Keratinocyte (primary cell): ENCODE results near the gene CARMIL3. TPM values are rescaled to one million over a fixed set of nuclear protein-coding genes. Genes with fewer than 3 reads are reported as not detected.

Experiments
- DNase-seq: peaks from one replicate; pipeline ENCODE4 v3.0.0-alpha.2; 2011; ENCODE audit warnings: low read depth, missing footprints, low spot score
- FAIRE-seq: peaks from 2 replicates; lab custom pipeline; 2011; peaks lifted over from hg19 to GRCh38; lab: Jason Lieb, UNC
- H2AFZ ChIP-seq: 2 replicates; pipeline ENCODE4 v1.6.0; 2012; ENCODE audit warnings: low read length, control low read depth, inconsistent platforms; ENCODE audit not compliant: control insufficient read depth
- H3K27ac ChIP-seq: 2 replicates; pipeline ENCODE4 v1.5.1; 2011; ENCODE audit warnings: low read length; ENCODE audit not compliant: control insufficient read depth, insufficient read depth
- H3K27me3 ChIP-seq: 3 replicates; pipeline ENCODE4 v1.6.0; 2011; ENCODE audit warnings: low read length; ENCODE audit not compliant: control insufficient read depth, insufficient read depth; ENCODE audit errors: extremely low read depth
- H3K36me3 ChIP-seq, 2 experiments: 2 replicates in 1 of 2; 3 replicates in 1 of 2; pipeline ENCODE4 v1.5.1; 2011; ENCODE audit warnings: low read length in 2 of 2, mild to moderate bottlenecking in 1 of 2; ENCODE audit not compliant: control insufficient read depth in 2 of 2, insufficient read depth in 2 of 2; ENCODE audit errors: extremely low read depth in 1 of 2
- H3K4me1 ChIP-seq: 3 replicates; pipeline ENCODE4 v1.5.1; 2011; ENCODE audit warnings: low read length; ENCODE audit not compliant: control insufficient read depth, insufficient read depth; ENCODE audit errors: extremely low read depth
- H3K4me2 ChIP-seq: 3 replicates; pipeline ENCODE4 v1.6.0; 2011; ENCODE audit warnings: low read depth, low read length; ENCODE audit not compliant: control insufficient read depth, insufficient read depth; ENCODE audit errors: extremely low read depth
- H3K4me3 ChIP-seq, 3 experiments: fragments of 200-600 bp in 1 of 3; sonication (generic) in 1 of 3; 2 replicates in 2 of 3; 3 replicates in 1 of 3; pipeline ENCODE4 v1.5.1; 2011 to 2016; ENCODE audit warnings: low read length in 3 of 3, mild to moderate bottlenecking in 3 of 3, control low read depth in 2 of 3, inconsistent platforms in 1 of 3, low read depth in 1 of 3, mixed read lengths in 1 of 3, mixed run types in 1 of 3, moderate library complexity in 1 of 3; ENCODE audit not compliant: control insufficient read depth in 2 of 3, insufficient read depth in 2 of 3; ENCODE audit errors: extremely low read depth in 1 of 3
- H3K79me2 ChIP-seq: 2 replicates; pipeline ENCODE4 v1.6.0; 2012; ENCODE audit warnings: low read length; ENCODE audit not compliant: control insufficient read depth, insufficient read depth
- H3K9ac ChIP-seq: 3 replicates; pipeline ENCODE4 v1.6.0; 2011; ENCODE audit warnings: low read length; ENCODE audit not compliant: control insufficient read depth, insufficient read depth; ENCODE audit errors: extremely low read depth
- H3K9me1 ChIP-seq: 3 replicates; pipeline ENCODE4 v1.6.0; 2011; ENCODE audit warnings: low read length; ENCODE audit not compliant: control insufficient read depth, insufficient read depth; ENCODE audit errors: extremely low read depth
- H3K9me3 ChIP-seq: 2 replicates; pipeline ENCODE4 v1.5.1; 2012; ENCODE audit warnings: low read depth, low read length; ENCODE audit not compliant: control insufficient read depth
- H4K20me1 ChIP-seq: 3 replicates; pipeline ENCODE4 v1.6.0; 2011; ENCODE audit warnings: low read length; ENCODE audit not compliant: control insufficient read depth, insufficient read depth; ENCODE audit errors: extremely low read depth
- EZH2 ChIP-seq: IDR thresholded peaks from one replicate; pipeline ENCODE4 v1.6.1; 2012; ENCODE audit warnings: inconsistent platforms, mild to moderate bottlenecking, low read length, moderate library complexity
- dilution Hi-C: fragments of 300-500 bp; cut with MboI; formaldehyde crosslinking; loops from one replicate; pipeline ENCODE4 v1.7.0; 2020; ENCODE audit warnings: low sequenced_read_pairs; ENCODE audit not compliant: extremely low pct_ligation_motif_present
- polyA plus RNA-seq, 5 experiments: library from polyadenylated mRNA; depleted of rRNA in 3 of 5; stranded (reverse) in 3 of 5; stranded (forward) in 1 of 5; unstranded in 1 of 5; fragments of >200 nt; gene quantifications; 1 replicate in 1 of 5; 2 replicates in 3 of 5; 3 replicates in 1 of 5; pipeline versions ENCODE4 v1.2.1 to v1.2.3, GENCODE V29; 2011 to 2012; ENCODE audit warnings: missing spikeins in 2 of 5, low read depth in 1 of 5, low replicate concordance in 1 of 5
- TF ChIP-seq, protein P1 (sequence below), 3 experiments: IDR thresholded peaks in 1 of 3; conservative IDR thresholded peaks in 1 of 3; optimal IDR thresholded peaks in 1 of 3; 2 replicates in 2 of 3; 3 replicates in 1 of 3; pipeline versions ENCODE3 to v1.5.1; 2011; ENCODE audit warnings: low read length in 3 of 3, mild to moderate bottlenecking in 3 of 3, moderate library complexity in 2 of 3, control low read depth in 1 of 3, inconsistent platforms in 1 of 3; ENCODE audit not compliant: insufficient read depth in 2 of 3; ENCODE audit errors: extremely low read depth in 1 of 3

The CARMIL3 gene
- polyA plus RNA-seq, 1 donor (not counting 4 experiments of a cell fraction or from before 2014, with no cell fraction given), result 0.12 TPM

DNA sequence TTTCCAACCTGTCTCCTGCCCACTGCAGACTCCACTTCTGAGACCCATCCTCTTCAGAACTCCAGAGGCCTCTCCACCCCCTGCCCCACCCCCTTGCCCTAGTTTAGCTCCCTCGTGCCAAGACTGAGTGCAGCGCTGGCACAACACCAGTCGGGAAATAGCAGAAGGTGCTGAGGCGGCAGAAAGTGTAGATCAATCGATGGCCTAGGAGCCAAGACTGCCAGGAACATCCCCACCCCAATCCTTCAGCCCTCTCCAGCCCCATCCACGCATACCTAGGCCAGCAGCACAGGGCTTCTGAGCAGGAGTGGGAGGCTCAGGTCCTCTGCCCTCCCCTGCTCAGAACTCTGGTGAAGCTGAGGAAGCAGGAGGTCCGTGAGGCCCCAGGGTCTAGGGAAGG is 20.6 kb downstream of the CARMIL3 start:
- H3K4me2 ChIP-seq, result no peak overlapping the region
- DNase-seq, result no peak
- no peak overlapping the region for H3K9ac ChIP-seq
- no peaks in the 10 kb centered on the region for H3K9me3 ChIP-seq
- dilution Hi-C loops, result no loop called here
- H3K4me3 ChIP-seq, result no peak overlapping the region
- H3K79me2 ChIP-seq, result no peaks in the 10 kb centered on the region
- no peaks in the 10 kb centered on the region for H3K4me1 ChIP-seq
- H3K27ac ChIP-seq, result no peak overlapping the region
- no peaks in the 10 kb centered on the region for H3K36me3 ChIP-seq
- no peaks in the 10 kb centered on the region for H4K20me1 ChIP-seq
- no peak overlapping the region for H2AFZ ChIP-seq
- TF ChIP-seq, protein P1, sequence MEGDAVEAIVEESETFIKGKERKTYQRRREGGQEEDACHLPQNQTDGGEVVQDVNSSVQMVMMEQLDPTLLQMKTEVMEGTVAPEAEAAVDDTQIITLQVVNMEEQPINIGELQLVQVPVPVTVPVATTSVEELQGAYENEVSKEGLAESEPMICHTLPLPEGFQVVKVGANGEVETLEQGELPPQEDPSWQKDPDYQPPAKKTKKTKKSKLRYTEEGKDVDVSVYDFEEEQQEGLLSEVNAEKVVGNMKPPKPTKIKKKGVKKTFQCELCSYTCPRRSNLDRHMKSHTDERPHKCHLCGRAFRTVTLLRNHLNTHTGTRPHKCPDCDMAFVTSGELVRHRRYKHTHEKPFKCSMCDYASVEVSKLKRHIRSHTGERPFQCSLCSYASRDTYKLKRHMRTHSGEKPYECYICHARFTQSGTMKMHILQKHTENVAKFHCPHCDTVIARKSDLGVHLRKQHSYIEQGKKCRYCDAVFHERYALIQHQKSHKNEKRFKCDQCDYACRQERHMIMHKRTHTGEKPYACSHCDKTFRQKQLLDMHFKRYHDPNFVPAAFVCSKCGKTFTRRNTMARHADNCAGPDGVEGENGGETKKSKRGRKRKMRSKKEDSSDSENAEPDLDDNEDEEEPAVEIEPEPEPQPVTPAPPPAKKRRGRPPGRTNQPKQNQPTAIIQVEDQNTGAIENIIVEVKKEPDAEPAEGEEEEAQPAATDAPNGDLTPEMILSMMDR (optimal IDR thresholded peaks at IDR 0.05 in 1 of 3, IDR thresholded peaks at IDR 0.05 in 1 of 3, conservative IDR thresholded peaks at IDR 0.05 in 1 of 3; ENCODE audit: extremely low read depth in 1 of 3, insufficient read depth in 2 of 3, low read length in 3 of 3), result no peak
- no peak for TF ChIP-seq EZH2
- no peak for FAIRE-seq
- H3K9me1 ChIP-seq, result no peaks in the 10 kb centered on the region
- peaks cover 32% of the 10 kb centered on the region for H3K27me3 ChIP-seq

DNA sequence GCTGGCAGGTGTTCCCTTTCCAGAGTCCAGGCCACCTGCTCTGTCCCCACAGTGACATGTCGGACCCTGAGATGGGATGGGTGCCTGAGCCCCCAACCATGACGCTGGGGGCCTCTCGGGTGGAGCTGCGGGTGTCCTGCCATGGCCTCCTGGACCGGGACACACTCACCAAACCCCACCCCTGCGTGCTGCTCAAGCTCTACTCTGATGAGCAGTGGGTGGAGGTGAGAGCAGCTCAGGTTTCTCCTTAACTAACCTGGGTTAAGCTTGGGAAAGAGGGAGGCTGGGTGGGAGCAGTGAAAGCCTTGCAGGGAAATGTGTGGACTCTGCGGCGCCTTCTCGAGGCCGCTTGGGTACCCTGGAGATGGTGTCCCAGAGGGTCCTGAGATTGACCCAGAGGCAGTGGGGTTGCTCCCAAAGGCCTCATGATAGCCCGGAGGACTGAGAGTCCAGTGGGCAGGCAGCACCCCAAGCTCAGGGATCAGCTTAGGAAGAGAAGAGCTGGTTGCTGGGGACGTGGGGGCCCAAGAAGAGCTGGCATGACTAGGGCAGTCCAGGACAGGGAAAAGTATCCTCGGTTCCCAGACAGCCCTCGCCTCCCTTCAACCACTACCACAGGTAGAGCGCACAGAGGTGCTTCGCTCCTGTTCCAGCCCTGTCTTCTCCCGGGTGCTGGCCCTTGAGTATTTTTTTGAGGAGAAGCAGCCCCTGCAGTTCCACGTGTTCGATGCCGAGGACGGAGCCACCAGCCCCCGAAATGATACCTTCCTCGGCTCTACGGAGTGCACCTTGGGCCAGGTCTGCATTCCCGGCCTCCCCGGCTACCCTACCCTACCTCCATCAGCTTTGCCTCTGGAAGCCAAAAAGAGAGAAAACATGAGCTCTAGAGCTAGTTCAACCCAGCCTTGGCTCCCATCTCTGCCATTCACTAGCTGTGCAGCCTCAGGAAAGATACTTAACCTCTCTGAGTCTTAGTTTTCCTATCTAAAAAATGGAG is 21.4 kb downstream of the CARMIL3 start:
- Histone ChIP-seq H3K9me3 (no peaks in the 10 kb centered on the region), H3K36me3 (no peaks in the 10 kb centered on the region), H3K9me1 (no peaks in the 10 kb centered on the region), H3K79me2 (no peaks in the 10 kb centered on the region), H3K4me1 (no peaks in the 10 kb centered on the region), H3K27me3 (peaks cover 27% of the 10 kb centered on the region), H2AFZ (no peak overlapping the region), H3K27ac (no peak overlapping the region), H3K4me2 (no peak overlapping the region), H3K9ac (no peak overlapping the region), H4K20me1 (no peaks in the 10 kb centered on the region), H3K4me3 (no peak overlapping the region)
- dilution Hi-C loops, result no loop called here
- no peak for DNase-seq
- TF ChIP-seq EZH2, result no peak
- TF ChIP-seq, protein P1 (optimal IDR thresholded peaks at IDR 0.05 in 1 of 3, IDR thresholded peaks at IDR 0.05 in 1 of 3, conservative IDR thresholded peaks at IDR 0.05 in 1 of 3; ENCODE audit: extremely low read depth in 1 of 3, insufficient read depth in 2 of 3, low read length in 3 of 3), result no peak
- FAIRE-seq, result no peak
